Measurements from ENCODE around the gene SCOC.

SCOC gene

DNA sequence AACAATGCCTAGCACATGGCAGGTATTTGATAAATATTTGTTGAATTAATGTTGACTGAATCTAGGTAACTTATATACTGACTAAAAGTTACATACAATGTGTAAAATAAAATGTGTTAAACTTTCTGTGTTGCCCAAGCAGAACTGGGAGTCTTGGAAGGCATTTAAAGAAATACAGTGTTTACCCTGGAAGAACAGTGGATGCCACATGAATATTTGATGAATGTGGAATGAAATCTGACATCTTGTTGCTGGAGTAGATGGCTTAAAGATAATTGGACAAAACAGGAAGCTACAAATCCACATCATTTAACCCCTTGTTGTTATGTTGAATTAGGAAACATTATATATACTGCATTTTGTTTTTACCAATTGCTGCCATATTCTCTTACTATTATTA lies 39.9 kb upstream of the SCOC start:
- no peak for ATAC-seq
- TF ChIP-seq, protein P1, sequence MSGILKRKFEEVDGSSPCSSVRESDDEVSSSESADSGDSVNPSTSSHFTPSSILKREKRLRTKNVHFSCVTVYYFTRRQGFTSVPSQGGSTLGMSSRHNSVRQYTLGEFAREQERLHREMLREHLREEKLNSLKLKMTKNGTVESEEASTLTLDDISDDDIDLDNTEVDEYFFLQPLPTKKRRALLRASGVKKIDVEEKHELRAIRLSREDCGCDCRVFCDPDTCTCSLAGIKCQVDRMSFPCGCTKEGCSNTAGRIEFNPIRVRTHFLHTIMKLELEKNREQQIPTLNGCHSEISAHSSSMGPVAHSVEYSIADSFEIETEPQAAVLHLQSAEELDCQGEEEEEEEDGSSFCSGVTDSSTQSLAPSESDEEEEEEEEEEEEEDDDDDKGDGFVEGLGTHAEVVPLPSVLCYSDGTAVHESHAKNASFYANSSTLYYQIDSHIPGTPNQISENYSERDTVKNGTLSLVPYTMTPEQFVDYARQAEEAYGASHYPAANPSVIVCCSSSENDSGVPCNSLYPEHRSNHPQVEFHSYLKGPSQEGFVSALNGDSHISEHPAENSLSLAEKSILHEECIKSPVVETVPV (CRISPR knock-in tag; IDR thresholded peaks at IDR 0.05) = no peak
- TF ChIP-seq, protein P2, sequence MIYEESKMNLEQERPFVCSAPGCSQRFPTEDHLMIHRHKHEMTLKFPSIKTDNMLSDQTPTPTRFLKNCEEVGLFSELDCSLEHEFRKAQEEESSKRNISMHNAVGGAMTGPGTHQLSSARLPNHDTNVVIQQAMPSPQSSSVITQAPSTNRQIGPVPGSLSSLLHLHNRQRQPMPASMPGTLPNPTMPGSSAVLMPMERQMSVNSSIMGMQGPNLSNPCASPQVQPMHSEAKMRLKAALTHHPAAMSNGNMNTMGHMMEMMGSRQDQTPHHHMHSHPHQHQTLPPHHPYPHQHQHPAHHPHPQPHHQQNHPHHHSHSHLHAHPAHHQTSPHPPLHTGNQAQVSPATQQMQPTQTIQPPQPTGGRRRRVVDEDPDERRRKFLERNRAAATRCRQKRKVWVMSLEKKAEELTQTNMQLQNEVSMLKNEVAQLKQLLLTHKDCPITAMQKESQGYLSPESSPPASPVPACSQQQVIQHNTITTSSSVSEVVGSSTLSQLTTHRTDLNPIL (CRISPR knock-in tag; IDR thresholded peaks at IDR 0.05; ENCODE audit: low read depth) = no peak

DNA sequence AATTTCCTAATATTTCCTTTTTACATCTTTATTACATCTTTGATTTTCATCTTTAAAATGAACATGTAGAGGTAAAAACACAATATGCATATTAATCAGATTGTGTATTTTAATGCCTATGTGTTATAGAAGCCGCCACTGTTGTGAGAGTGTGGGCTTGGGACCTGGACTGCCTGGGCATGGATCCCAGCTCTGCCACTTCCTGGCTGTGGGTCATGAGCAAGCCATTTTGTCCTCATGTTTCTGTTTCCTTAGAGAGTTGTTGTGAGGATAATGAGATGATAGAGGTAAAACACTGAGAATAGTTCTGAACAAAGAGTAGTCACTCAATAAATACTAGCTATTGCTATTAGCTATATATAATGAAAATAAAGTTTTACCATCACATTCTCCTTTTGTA lies 38.4 kb upstream of the SCOC start:
- no peak for TF ChIP-seq ZFP30 (CRISPR knock-in tag; IDR thresholded peaks at IDR 0.05)
- no peak for TF ChIP-seq GLIS3 (CRISPR knock-in tag; IDR thresholded peaks at IDR 0.05)
- TF ChIP-seq, protein P2 (CRISPR knock-in tag; IDR thresholded peaks at IDR 0.05; ENCODE audit: low read depth) = no peak
- TF ChIP-seq ISL1 (CRISPR knock-in tag; IDR thresholded peaks at IDR 0.05) = no peak
- TF ChIP-seq ZNF70 (CRISPR knock-in tag; IDR thresholded peaks at IDR 0.05) = no peak
- no peak for TF ChIP-seq OSR1 (CRISPR knock-in tag; IDR thresholded peaks at IDR 0.05)
- TF ChIP-seq ESRRG (CRISPR knock-in tag; IDR thresholded peaks at IDR 0.05) = no peak
- TF ChIP-seq RARB (CRISPR knock-in tag; IDR thresholded peaks at IDR 0.05) = no peak
- no peak for TF ChIP-seq CSDC2 (CRISPR knock-in tag; IDR thresholded peaks at IDR 0.05)
- no peak for TF ChIP-seq ZNF565 (CRISPR knock-in tag; conservative IDR thresholded peaks at IDR 0.05; ENCODE audit: low read depth)
- TF ChIP-seq SNAI2 (CRISPR knock-in tag; IDR thresholded peaks at IDR 0.05) = no peak
- ATAC-seq = no peak

DNA sequence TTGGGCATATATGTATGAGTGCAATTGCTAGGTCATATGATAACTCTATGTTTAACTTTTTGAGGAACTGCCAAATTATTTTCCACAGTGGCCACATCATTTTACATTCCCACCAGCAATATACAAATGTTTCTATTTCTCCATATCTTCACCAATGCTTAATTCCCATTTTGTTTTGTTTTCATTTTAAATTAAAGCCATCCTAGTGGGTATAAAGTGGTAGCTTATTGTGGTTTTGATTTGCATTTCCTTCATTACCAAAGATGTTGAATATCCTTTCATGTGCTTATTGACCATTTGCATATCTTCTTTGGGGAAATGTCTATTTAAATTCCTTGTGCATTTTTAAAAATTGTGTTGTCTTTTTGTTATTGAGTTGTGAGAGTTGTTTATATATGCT lies 36.7 kb upstream of the SCOC start:
- TF ChIP-seq ZFP30 (CRISPR knock-in tag; IDR thresholded peaks at IDR 0.05) = no peak
- TF ChIP-seq SNAI2 (CRISPR knock-in tag; IDR thresholded peaks at IDR 0.05) = no peak
- TF ChIP-seq ZNF565 (CRISPR knock-in tag; conservative IDR thresholded peaks at IDR 0.05; ENCODE audit: low read depth) = no peak
- TF ChIP-seq ISL1 (CRISPR knock-in tag; IDR thresholded peaks at IDR 0.05) = no peak
- TF ChIP-seq TCF4 (CRISPR knock-in tag; IDR thresholded peaks at IDR 0.05; ENCODE audit: borderline replicate concordance) = no peak
- no peak for TF ChIP-seq CSDC2 (CRISPR knock-in tag; IDR thresholded peaks at IDR 0.05)
- TF ChIP-seq BACH2 (CRISPR knock-in tag; IDR thresholded peaks at IDR 0.05; ENCODE audit: borderline replicate concordance) = no peak
- no peak for TF ChIP-seq ESRRG (CRISPR knock-in tag; IDR thresholded peaks at IDR 0.05)
- no peak for ATAC-seq

DNA sequence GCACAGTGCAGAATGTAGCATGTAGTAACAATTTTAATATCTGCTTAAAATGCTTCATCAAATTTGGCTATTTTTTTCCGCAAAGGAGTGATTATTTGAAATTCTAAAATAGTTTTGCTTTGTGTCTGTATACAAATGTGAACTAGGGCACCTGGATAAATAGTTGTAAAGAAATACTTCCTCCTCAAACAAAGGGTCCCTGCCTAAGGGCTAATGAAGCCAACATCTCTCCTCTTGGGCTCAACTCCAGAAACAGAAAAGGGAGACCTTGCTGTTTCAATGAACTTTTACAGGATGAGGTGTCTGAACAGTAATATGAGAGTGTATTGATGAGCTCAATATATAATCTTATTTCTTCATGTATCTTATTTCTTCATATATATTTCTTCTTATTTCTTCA lies 30.8 kb upstream of the SCOC start:
- TF ChIP-seq ZC3H10 (CRISPR knock-in tag; IDR thresholded peaks at IDR 0.05) = no peak
- TF ChIP-seq PPARA (CRISPR knock-in tag; IDR thresholded peaks at IDR 0.05; ENCODE audit: borderline replicate concordance) = no peak
- no peak for TF ChIP-seq ARNTL (CRISPR knock-in tag; IDR thresholded peaks at IDR 0.05; ENCODE audit: borderline replicate concordance, low read depth)
- no peak for ATAC-seq

DNA sequence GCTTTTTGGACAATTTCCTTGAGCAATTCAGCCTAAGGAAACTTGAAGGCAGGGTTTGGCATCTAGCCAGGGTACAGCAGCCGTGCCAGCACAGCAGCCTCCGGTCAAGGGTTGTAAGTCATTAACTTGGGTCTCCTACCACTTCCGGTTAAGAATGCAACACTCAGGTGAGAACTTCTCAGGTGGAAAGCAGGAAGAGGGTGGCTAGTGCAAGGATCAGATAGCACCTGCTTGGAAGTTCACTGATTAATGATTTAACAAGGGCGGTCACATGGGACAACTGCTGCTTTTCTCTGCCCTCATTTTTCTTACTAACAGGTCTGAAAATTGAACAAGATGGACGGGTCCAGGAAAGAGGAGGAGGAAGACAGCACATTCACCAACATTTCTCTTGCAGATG lies 30.1 kb upstream of the SCOC start:
- ATAC-seq = no peak
- TF ChIP-seq ISL1 (CRISPR knock-in tag; IDR thresholded peaks at IDR 0.05) (no peak), ZFP30 (CRISPR knock-in tag; IDR thresholded peaks at IDR 0.05) (no peak), ARNTL (CRISPR knock-in tag; IDR thresholded peaks at IDR 0.05; ENCODE audit: borderline replicate concordance, low read depth) (no peak), ZFP3 (CRISPR knock-in tag; IDR thresholded peaks at IDR 0.05) (no peak), SNAI2 (CRISPR knock-in tag; IDR thresholded peaks at IDR 0.05) (no peak), TOX (CRISPR knock-in tag; IDR thresholded peaks at IDR 0.05; ENCODE audit: borderline replicate concordance) (no peak), ESRRG (CRISPR knock-in tag; IDR thresholded peaks at IDR 0.05) (no peak), RARB (CRISPR knock-in tag; IDR thresholded peaks at IDR 0.05) (no peak), PPARA (CRISPR knock-in tag; IDR thresholded peaks at IDR 0.05; ENCODE audit: borderline replicate concordance) (no peak), BACH2 (CRISPR knock-in tag; IDR thresholded peaks at IDR 0.05; ENCODE audit: borderline replicate concordance) (no peak), ZNF8 (CRISPR knock-in tag; IDR thresholded peaks at IDR 0.05) (no peak), TCF4 (CRISPR knock-in tag; IDR thresholded peaks at IDR 0.05; ENCODE audit: borderline replicate concordance) (no peak), CSDC2 (CRISPR knock-in tag; IDR thresholded peaks at IDR 0.05) (no peak), GLIS3 (CRISPR knock-in tag; IDR thresholded peaks at IDR 0.05) (no peak)
- TF ChIP-seq, protein P2 (CRISPR knock-in tag; IDR thresholded peaks at IDR 0.05; ENCODE audit: low read depth) = no peak
- TF ChIP-seq, protein P1 (CRISPR knock-in tag; IDR thresholded peaks at IDR 0.05) = no peak
- TF ChIP-seq, protein P3, sequence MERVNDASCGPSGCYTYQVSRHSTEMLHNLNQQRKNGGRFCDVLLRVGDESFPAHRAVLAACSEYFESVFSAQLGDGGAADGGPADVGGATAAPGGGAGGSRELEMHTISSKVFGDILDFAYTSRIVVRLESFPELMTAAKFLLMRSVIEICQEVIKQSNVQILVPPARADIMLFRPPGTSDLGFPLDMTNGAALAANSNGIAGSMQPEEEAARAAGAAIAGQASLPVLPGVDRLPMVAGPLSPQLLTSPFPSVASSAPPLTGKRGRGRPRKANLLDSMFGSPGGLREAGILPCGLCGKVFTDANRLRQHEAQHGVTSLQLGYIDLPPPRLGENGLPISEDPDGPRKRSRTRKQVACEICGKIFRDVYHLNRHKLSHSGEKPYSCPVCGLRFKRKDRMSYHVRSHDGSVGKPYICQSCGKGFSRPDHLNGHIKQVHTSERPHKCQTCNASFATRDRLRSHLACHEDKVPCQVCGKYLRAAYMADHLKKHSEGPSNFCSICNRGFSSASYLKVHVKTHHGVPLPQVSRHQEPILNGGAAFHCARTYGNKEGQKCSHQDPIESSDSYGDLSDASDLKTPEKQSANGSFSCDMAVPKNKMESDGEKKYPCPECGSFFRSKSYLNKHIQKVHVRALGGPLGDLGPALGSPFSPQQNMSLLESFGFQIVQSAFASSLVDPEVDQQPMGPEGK (CRISPR knock-in tag; IDR thresholded peaks at IDR 0.05; ENCODE audit: borderline replicate concordance) = no peak
- TF ChIP-seq, protein P4, sequence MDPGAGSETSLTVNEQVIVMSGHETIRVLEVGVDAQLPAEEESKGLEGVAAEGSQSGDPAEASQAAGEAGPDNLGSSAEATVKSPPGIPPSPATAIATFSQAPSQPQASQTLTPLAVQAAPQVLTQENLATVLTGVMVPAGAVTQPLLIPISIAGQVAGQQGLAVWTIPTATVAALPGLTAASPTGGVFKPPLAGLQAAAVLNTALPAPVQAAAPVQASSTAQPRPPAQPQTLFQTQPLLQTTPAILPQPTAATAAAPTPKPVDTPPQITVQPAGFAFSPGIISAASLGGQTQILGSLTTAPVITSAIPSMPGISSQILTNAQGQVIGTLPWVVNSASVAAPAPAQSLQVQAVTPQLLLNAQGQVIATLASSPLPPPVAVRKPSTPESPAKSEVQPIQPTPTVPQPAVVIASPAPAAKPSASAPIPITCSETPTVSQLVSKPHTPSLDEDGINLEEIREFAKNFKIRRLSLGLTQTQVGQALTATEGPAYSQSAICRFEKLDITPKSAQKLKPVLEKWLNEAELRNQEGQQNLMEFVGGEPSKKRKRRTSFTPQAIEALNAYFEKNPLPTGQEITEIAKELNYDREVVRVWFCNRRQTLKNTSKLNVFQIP (CRISPR knock-in tag; IDR thresholded peaks at IDR 0.05; ENCODE audit: borderline replicate concordance, low read depth) = no peak

All from SK-N-SH treated with all-trans-retinoic acid at 6 μM for 48 hours (cell line).